Vagina (tissue), 2 donors: ENCODE results near the gene LTBP2.

Experiments
- POLR2A ChIP-seq, 2 donors: fragments of 450-650 bp; IDR thresholded peaks; one replicate each; pipeline ENCODE4 v1.6.1; 2017; ENCODE audit warnings: antibody characterized with exemption in 2 of 2, mild to moderate bottlenecking in 2 of 2, moderate library complexity in 2 of 2
- POLR2AphosphoS5 ChIP-seq, 2 donors: sonication (generic); formaldehyde crosslinking; IDR thresholded peaks; one replicate each; pipeline ENCODE4 v1.9.0; 2017; ENCODE audit warnings: antibody characterized with exemption in 2 of 2, mild to moderate bottlenecking in 2 of 2, low read depth in 1 of 2; ENCODE audit not compliant: insufficient read depth in 1 of 2
- TF ChIP-seq, protein P1 (sequence below), 3 experiments: fragments of 450-650 bp in 2 of 3; fragments of 200-600 bp in 1 of 3; sonication (generic) in 1 of 3; IDR thresholded peaks; one replicate each; pipeline ENCODE4 v1.5.1; 2017 to 2019; ENCODE audit warnings: antibody characterized with exemption in 3 of 3, mild to moderate bottlenecking in 2 of 3, moderate library complexity in 2 of 3

DNA sequence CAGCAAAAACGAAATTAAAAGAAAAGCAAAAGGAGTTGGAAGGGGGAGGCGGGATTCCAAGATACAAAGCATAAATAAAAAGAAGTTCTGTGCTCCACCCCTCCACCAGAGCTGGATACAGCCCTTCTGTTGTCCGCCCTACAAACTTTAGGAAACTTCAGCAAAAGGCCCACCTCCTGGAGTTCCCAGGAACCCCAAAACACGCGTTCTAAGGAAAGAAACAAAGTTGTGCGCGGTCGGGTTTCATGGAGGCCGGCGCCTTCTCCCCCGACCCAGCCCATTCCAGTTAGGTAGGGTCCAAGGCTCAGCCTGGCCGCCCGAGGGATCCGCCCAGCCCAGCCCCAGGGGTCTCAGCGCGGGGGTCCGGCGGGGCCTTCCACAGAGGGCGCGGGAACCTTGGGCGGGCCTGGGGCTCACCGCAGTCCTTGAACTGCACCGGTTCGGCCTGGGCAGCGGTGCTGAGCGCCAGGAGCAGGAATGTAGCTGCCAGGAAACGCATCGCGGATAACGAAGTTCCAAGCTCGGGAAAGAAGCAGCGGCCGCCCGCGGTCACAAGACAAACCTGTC lies 119.2 kb downstream of the LTBP2 start, which contains the start of gene NPC2:
- TF ChIP-seq, protein P1, sequence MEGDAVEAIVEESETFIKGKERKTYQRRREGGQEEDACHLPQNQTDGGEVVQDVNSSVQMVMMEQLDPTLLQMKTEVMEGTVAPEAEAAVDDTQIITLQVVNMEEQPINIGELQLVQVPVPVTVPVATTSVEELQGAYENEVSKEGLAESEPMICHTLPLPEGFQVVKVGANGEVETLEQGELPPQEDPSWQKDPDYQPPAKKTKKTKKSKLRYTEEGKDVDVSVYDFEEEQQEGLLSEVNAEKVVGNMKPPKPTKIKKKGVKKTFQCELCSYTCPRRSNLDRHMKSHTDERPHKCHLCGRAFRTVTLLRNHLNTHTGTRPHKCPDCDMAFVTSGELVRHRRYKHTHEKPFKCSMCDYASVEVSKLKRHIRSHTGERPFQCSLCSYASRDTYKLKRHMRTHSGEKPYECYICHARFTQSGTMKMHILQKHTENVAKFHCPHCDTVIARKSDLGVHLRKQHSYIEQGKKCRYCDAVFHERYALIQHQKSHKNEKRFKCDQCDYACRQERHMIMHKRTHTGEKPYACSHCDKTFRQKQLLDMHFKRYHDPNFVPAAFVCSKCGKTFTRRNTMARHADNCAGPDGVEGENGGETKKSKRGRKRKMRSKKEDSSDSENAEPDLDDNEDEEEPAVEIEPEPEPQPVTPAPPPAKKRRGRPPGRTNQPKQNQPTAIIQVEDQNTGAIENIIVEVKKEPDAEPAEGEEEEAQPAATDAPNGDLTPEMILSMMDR (IDR thresholded peaks at IDR 0.05): no peak
- TF ChIP-seq POLR2A (IDR thresholded peaks at IDR 0.05): peak in 1 of 2 donors; percentile 84
- TF ChIP-seq POLR2AphosphoS5 (IDR thresholded peaks at IDR 0.05; ENCODE audit: insufficient read depth in 1 of 2, low read depth in 1 of 2): peak in 1 of 2 donors; percentile 93
